ENCODE measurements around the gene RALGAPA1. TPM values are rescaled to one million over a fixed set of nuclear protein-coding genes. Genes with fewer than 3 reads are reported as not detected.

RALGAPA1 gene
- total RNA-seq, 1 donor from 2014 or later: 64.5 TPM

- Mint-ChIP-seq H3K27me3 (ENCODE audit: low read depth) (no peaks in the 10 kb centered on the region), H3K27ac (no peak overlapping the region), H3K36me3 (peaks cover 17% of the 10 kb centered on the region), H3K9me3 (no peaks in the 10 kb centered on the region), H3K4me1 (peaks cover 5% of the 10 kb centered on the region), H3K4me3 (no peak overlapping the region)
- no peak for DNase-seq (ENCODE audit: low spot score in 2 of 2, unreplicated experiment in 2 of 2)
- no peak for TF ChIP-seq CTCF (IDR thresholded peaks at IDR 0.05; ENCODE audit: unreplicated experiment)
These were observed 47.2 kb downstream of the RALGAPA1 start for GRCh38 chr14:35761922-35762321.

- Mint-ChIP-seq H3K27me3 (ENCODE audit: low read depth) (no peaks in the 10 kb centered on the region), H3K36me3 (peaks cover 19% of the 10 kb centered on the region), H3K9me3 (no peaks in the 10 kb centered on the region), H3K4me1 (no peaks in the 10 kb centered on the region), H3K4me3 (no peak overlapping the region), H3K27ac (no peak overlapping the region)
- no peak for DNase-seq (ENCODE audit: low spot score in 2 of 2, unreplicated experiment in 2 of 2)
- TF ChIP-seq CTCF (IDR thresholded peaks at IDR 0.05; ENCODE audit: unreplicated experiment): no peak
These were observed 49.0 kb downstream of the RALGAPA1 start for GRCh38 chr14:35760143-35760542.

- no peak for TF ChIP-seq CTCF (IDR thresholded peaks at IDR 0.05; ENCODE audit: unreplicated experiment)
- Mint-ChIP-seq H3K9me3 (peaks cover 11% of the 10 kb centered on the region), H3K4me3 (no peak overlapping the region), H3K36me3 (peaks cover 35% of the 10 kb centered on the region), H3K4me1 (no peaks in the 10 kb centered on the region), H3K27ac (no peak overlapping the region), H3K27me3 (ENCODE audit: low read depth) (no peaks in the 10 kb centered on the region)
- DNase-seq (ENCODE audit: low spot score in 2 of 2, unreplicated experiment in 2 of 2): no peak
These were observed 50.5 kb downstream of the RALGAPA1 start for GRCh38 chr14:35758523-35759129.

GRCh38 chr14:35754671-35755070 is 54.4 kb downstream of the RALGAPA1 start:
- Mint-ChIP-seq H3K4me1 (no peaks in the 10 kb centered on the region), H3K9me3 (peaks cover 11% of the 10 kb centered on the region)
- TF ChIP-seq CTCF (IDR thresholded peaks at IDR 0.05; ENCODE audit: unreplicated experiment): no peak

GRCh38 chr14:35752380-35752779 is 56.7 kb downstream of the RALGAPA1 start:
- no peak for TF ChIP-seq CTCF (IDR thresholded peaks at IDR 0.05; ENCODE audit: unreplicated experiment)
- no peak for DNase-seq (ENCODE audit: low spot score in 2 of 2, unreplicated experiment in 2 of 2)
- H3K4me1 Mint-ChIP-seq: peaks cover 5% of the 10 kb centered on the region
- H3K36me3 Mint-ChIP-seq: peaks cover 41% of the 10 kb centered on the region
- no peaks in the 10 kb centered on the region for H3K27me3 Mint-ChIP-seq (ENCODE audit: low read depth)
- no peak overlapping the region for H3K4me3 Mint-ChIP-seq
- no peak overlapping the region for H3K27ac Mint-ChIP-seq
- peaks cover 11% of the 10 kb centered on the region for H3K9me3 Mint-ChIP-seq

More at GRCh38 chr14:35754671-35755070, 54.4 kb downstream of the RALGAPA1 start:
- H3K27me3 Mint-ChIP-seq (ENCODE audit: low read depth): no peaks in the 10 kb centered on the region
- no peak overlapping the region for H3K27ac Mint-ChIP-seq
- no peak overlapping the region for H3K4me3 Mint-ChIP-seq
- DNase-seq (ENCODE audit: low spot score in 2 of 2, unreplicated experiment in 2 of 2): no peak
- H3K36me3 Mint-ChIP-seq: peaks cover 44% of the 10 kb centered on the region

Data from mesothelial cell of epicardium (in vitro differentiated cells).